Smooth muscle cell (in vitro differentiated cells): Measurements from ENCODE around the gene ATG13. TPM values are rescaled to one million over a fixed set of nuclear protein-coding genes. Genes with fewer than 3 reads are reported as not detected.

Source experiments
- DNase-seq: peaks from one replicate; lab custom pipeline; 2025; ENCODE audit not compliant: unreplicated experiment; lab: John Stamatoyannopoulos, UW
- H2AFZ ChIP-seq: fragments of 200-600 bp; sonication (generic); 2 replicates; pipeline ENCODE4 v1.6.0; 2016; ENCODE audit warnings: antibody characterized with exemption, low read depth, mild to moderate bottlenecking
- H3F3A ChIP-seq: fragments of 200-600 bp; sonication (generic); 2 replicates; pipeline ENCODE4 v1.6.0; 2017; ENCODE audit warnings: antibody characterized with exemption, low read depth
- H3K27ac ChIP-seq: fragments of 200-600 bp; sonication (generic); 2 replicates; pipeline ENCODE4 v1.5.1; 2016; ENCODE audit warnings: low read depth, mild to moderate bottlenecking
- H3K27me3 ChIP-seq: fragments of 200-600 bp; sonication (generic); 2 replicates; pipeline ENCODE4 v1.6.1; 2016; ENCODE audit warnings: low read depth, mild to moderate bottlenecking
- H3K36me3 ChIP-seq: fragments of 200-600 bp; sonication (generic); 2 replicates; pipeline ENCODE4 v1.5.1; 2016; ENCODE audit warnings: low read depth
- H3K4me1 ChIP-seq: fragments of 200-600 bp; sonication (generic); 2 replicates; pipeline ENCODE4 v1.5.1; 2016; ENCODE audit warnings: low read depth
- H3K4me2 ChIP-seq: fragments of 200-600 bp; sonication (generic); 2 replicates; pipeline ENCODE4 v1.6.0; 2016; ENCODE audit warnings: mild to moderate bottlenecking
- H3K4me3 ChIP-seq: fragments of 200-600 bp; sonication (generic); 2 replicates; pipeline ENCODE4 v1.5.1; 2016; ENCODE audit warnings: mild to moderate bottlenecking
- H3K79me2 ChIP-seq: fragments of 200-600 bp; sonication (generic); 2 replicates; pipeline ENCODE4 v1.6.0; 2016; ENCODE audit warnings: low read depth, mild to moderate bottlenecking
- H3K9ac ChIP-seq: fragments of 200-600 bp; sonication (generic); 2 replicates; pipeline ENCODE4 v1.6.0; 2016; ENCODE audit warnings: low read depth
- H3K9me3 ChIP-seq: fragments of 200-600 bp; sonication (generic); replicated peaks from 2 replicates; pipeline ENCODE4 v1.5.1; 2016; ENCODE audit warnings: low read depth
- H4K20me1 ChIP-seq: fragments of 200-600 bp; sonication (generic); 2 replicates; pipeline ENCODE4 v1.6.0; 2016; ENCODE audit warnings: low read depth
- CTCF ChIP-seq: fragments of 200-600 bp; sonication (generic); IDR thresholded peaks from 2 replicates; pipeline ENCODE4 v1.5.1; 2017; ENCODE audit warnings: borderline replicate concordance, mild to moderate bottlenecking, antibody characterized with exemption; ENCODE audit not compliant: insufficient read depth, poor library complexity, severe bottlenecking
- WGBS: methylation state at CpG from one replicate; pipeline ENCODE4 v1.1.7; 2016; ENCODE audit warnings: low lambda C conversion rate; 5-methylcytosine and 5-hydroxymethylcytosine counted together
- polyA plus RNA-seq: library from polyadenylated mRNA; unstranded; fragments of >200 nt; fragmentation: Nextera tagmentation; extraction: Ambion mirVana; gene quantifications from 2 replicates; pipeline ENCODE4 v1.2.1, GENCODE V29; 2016
- total RNA-seq: library from RNA; depleted of rRNA; stranded (reverse); fragments of >200 nt; gene quantifications from 2 replicates; pipeline ENCODE4 v1.2.3, GENCODE V29; 2014

ATG13 gene
- total and polyA plus RNA-seq, 2 experiments from 2014 or later = 66.3 to 96.5 TPM

GRCh38 chr11:46665356-46665755 is 48.0 kb downstream of the ATG13 start:
- Histone ChIP-seq H3K36me3 (peaks cover 8% of the 10 kb centered on the region), H3K27ac (peak overlapping the region; percentile 88), H3K4me2 (peak overlapping the region; percentile 47), H3K79me2 (no peaks in the 10 kb centered on the region), H3F3A (peaks cover 6% of the 10 kb centered on the region), H3K4me1 (peaks cover 5% of the 10 kb centered on the region), H3K4me3 (no peak overlapping the region), H3K27me3 (no peaks in the 10 kb centered on the region), H4K20me1 (no peaks in the 10 kb centered on the region), H3K9me3 (no peaks in the 10 kb centered on the region), H3K9ac (no peak overlapping the region), H2AFZ (no peak overlapping the region)
- 97% methylated on average over 1 of the region's 1 CpG for whole genome bisulfite sequencing
- TF ChIP-seq CTCF = no peak
- no peak for DNase-seq

- H2AFZ ChIP-seq = no peak overlapping the region
- no peaks in the 10 kb centered on the region for H3K9me3 ChIP-seq
- H3K36me3 ChIP-seq = peaks cover 8% of the 10 kb centered on the region
- H3K4me1 ChIP-seq = peaks cover 5% of the 10 kb centered on the region
- H3K79me2 ChIP-seq = no peaks in the 10 kb centered on the region
- H3K27me3 ChIP-seq = no peaks in the 10 kb centered on the region
- H3F3A ChIP-seq = peaks cover 11% of the 10 kb centered on the region
- no peak overlapping the region for H3K9ac ChIP-seq
- DNase-seq = no peak
- TF ChIP-seq CTCF = no peak
- no peak overlapping the region for H3K4me2 ChIP-seq
- no peaks in the 10 kb centered on the region for H4K20me1 ChIP-seq
- 92% methylated on average over 5 of the region's 5 CpGs for WGBS
- no peak overlapping the region for H3K4me3 ChIP-seq
- H3K27ac ChIP-seq = no peak overlapping the region
Observed at GRCh38 chr11:46666516-46666915, 49.2 kb downstream of the ATG13 start.

GRCh38 chr11:46667043-46667481 is 49.7 kb downstream of the ATG13 start:
- Histone ChIP-seq H3K9me3 (no peaks in the 10 kb centered on the region), H2AFZ (no peak overlapping the region), H3K79me2 (no peaks in the 10 kb centered on the region), H3K4me2 (no peak overlapping the region), H4K20me1 (no peaks in the 10 kb centered on the region), H3K4me3 (no peak overlapping the region), H3K27ac (no peak overlapping the region), H3K4me1 (peaks cover 5% of the 10 kb centered on the region), H3K9ac (no peak overlapping the region), H3F3A (peaks cover 11% of the 10 kb centered on the region), H3K36me3 (peaks cover 8% of the 10 kb centered on the region), H3K27me3 (no peaks in the 10 kb centered on the region)
- no peak for DNase-seq
- 97% methylated on average over 2 of the region's 2 CpGs for WGBS
- no peak for TF ChIP-seq CTCF

GRCh38 chr11:46668480-46669085 is 51.2 kb downstream of the ATG13 start:
- H3K9me3 ChIP-seq = no peaks in the 10 kb centered on the region
- H3K4me1 ChIP-seq = peaks cover 5% of the 10 kb centered on the region
- no peaks in the 10 kb centered on the region for H3K27me3 ChIP-seq
- peaks cover 6% of the 10 kb centered on the region for H3K36me3 ChIP-seq
- no peaks in the 10 kb centered on the region for H4K20me1 ChIP-seq
- no peak overlapping the region for H2AFZ ChIP-seq
- 87% methylated on average over 12 of the region's 12 CpGs for WGBS
- no peak for TF ChIP-seq CTCF
- H3K4me2 ChIP-seq = no peak overlapping the region
- no peak overlapping the region for H3K4me3 ChIP-seq
- no peak for DNase-seq
- H3K9ac ChIP-seq = no peak overlapping the region
- H3K79me2 ChIP-seq = no peaks in the 10 kb centered on the region
- H3K27ac ChIP-seq = no peak overlapping the region
- peaks cover 11% of the 10 kb centered on the region for H3F3A ChIP-seq
